ENCODE results near the gene SDSL. TPM values are rescaled to one million over a fixed set of nuclear protein-coding genes. Genes with fewer than 3 reads are reported as not detected.

Gene SDSL
- total and polyA plus RNA-seq, 2 of the 13 experiments (the other 11 are each of a cell fraction or from before 2014, with no cell fraction given), result 1.2 to 1.7 TPM

DNA sequence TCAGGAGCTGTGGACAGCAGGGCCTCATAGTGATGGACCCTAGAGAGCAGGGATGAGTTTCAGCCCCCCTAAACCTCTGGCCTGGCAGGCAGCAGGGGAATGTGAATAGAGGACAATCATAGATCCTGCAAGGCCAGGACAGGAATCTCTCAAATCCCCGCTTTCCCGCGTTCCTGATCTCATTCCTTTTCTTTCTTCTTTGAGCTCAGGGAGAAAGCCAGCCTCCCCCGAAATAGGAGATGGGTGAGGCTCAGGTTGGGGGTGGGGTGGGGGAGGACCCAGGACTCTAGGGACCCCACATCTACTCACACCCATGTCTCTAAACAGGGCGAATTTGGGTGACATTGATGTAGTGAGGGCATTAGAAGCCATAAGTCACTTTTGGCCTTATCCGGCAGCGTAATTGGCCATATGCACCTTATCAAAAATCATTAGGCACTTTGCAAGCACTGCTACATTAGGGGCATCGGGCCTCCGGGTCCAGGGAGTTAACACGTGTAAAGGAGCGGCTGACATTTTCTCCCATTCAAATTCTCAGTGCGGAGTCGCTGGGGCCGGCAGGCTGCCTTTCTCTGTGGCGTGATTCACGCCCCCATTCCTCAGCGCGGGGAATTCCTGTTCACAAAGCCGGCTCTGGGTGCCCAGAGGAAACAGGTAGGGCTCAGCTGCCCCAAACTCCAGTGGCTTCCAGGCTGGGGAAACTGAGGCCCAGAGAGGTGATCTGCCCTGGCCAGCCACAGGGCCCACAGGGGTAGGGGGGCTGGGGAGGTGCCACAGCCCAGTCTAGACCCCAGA is 48.0 kb downstream of the SDSL start:
- no peaks in the 10 kb centered on the region for H3K79me2 ChIP-seq (ENCODE audit: insufficient read depth, low read length)
- no peak overlapping the region for H3K9ac ChIP-seq (ENCODE audit: insufficient read depth, low read depth, low read length)
- no peaks in the 10 kb centered on the region for H3K36me3 ChIP-seq (replicated peaks in 1 of 2; ENCODE audit: control insufficient read depth in 1 of 2, insufficient read depth in 2 of 2, low read length in 2 of 2)
- peaks cover 18 to 94% of the 10 kb centered on the region in 2 experiments for H3K27me3 ChIP-seq (ENCODE audit: control insufficient read depth in 1 of 2, insufficient read depth in 2 of 2, low read length in 2 of 2)
- H3K9me3 ChIP-seq (ENCODE audit: low read length), result no peaks in the 10 kb centered on the region
- no peak overlapping the region for H2AFZ ChIP-seq (ENCODE audit: low read length)
- TF ChIP-seq HNF1A (IDR thresholded peaks at IDR 0.05; ENCODE audit: low read depth), result no peak
- no peak for TF ChIP-seq HNF1A (CRISPR knock-in tag; IDR thresholded peaks at IDR 0.05; ENCODE audit: borderline replicate concordance)
- TF ChIP-seq ZBTB33 (CRISPR knock-in tag; IDR thresholded peaks at IDR 0.05), result no peak
- no peaks in the 10 kb centered on the region for H3K4me1 ChIP-seq (ENCODE audit: insufficient read depth, low read length)
- ChIA-PET CTCF (ENCODE audit: low intra/inter-chr PET ratio, low total read pairs) (no interaction called here), POLR2A (no interaction called here)
- 21% methylated on average over 18 of the region's 19 CpGs for WGBS (ENCODE audit: low lambda C conversion rate)
- H3K4me3 ChIP-seq (replicated peaks in 1 of 3; ENCODE audit: insufficient read depth in 1 of 3, low read depth in 2 of 3, low read length in 3 of 3), result no peak overlapping the region
- no peak overlapping the region for H3K27ac ChIP-seq (ENCODE audit: extremely low read length, insufficient read depth, low read length)
- intact Hi-C loops (cut with micrococcal nuclease; ENCODE audit: unreplicated experiment), result no loop called here
- FAIRE-seq (no peak), ATAC-seq (no peak), DNase-seq (ENCODE audit: low spot score) (no peak)
- H4K20me1 ChIP-seq (ENCODE audit: insufficient read depth, low read length), result no peaks in the 10 kb centered on the region
- BruUV-seq (replicated peaks), result no TSS peak
- in situ Hi-C loops (cut with HindIII; ENCODE audit: extremely low pct_ligation_motif_present, low pct_unique_long_range_greater_than_20kb), result loop anchor here (10.0 kb wide), 1 partner anchor 355 kb away; no protein-coding TSS in a partner anchor
- no peak overlapping the region for H3K4me2 ChIP-seq (ENCODE audit: low read depth, low read length)
